Adipocyte (in vitro differentiated cells): ENCODE measurements around the gene HOXA4.

Experiments
- DNase-seq: peaks from one replicate; pipeline ENCODE4 v3.0.0-alpha.2; 2015; ENCODE audit warnings: low read depth
- H3K27me3 ChIP-seq: replicated peaks from 2 replicates; pipeline ENCODE4 v1.7.0; 2013; ENCODE audit warnings: mild to moderate bottlenecking, low read length, moderate library complexity; ENCODE audit not compliant: control insufficient read depth, insufficient read depth
- H3K36me3 ChIP-seq: 2 replicates; pipeline ENCODE4 v1.7.0; 2013; ENCODE audit warnings: low read length, mild to moderate bottlenecking, moderate library complexity; ENCODE audit not compliant: control insufficient read depth, insufficient read depth, severe bottlenecking
- H3K4me1 ChIP-seq: 2 replicates; pipeline ENCODE4 v1.7.0; 2013; ENCODE audit warnings: mild to moderate bottlenecking, low read length, moderate library complexity; ENCODE audit not compliant: control insufficient read depth, insufficient read depth
- H3K4me3 ChIP-seq: 2 replicates; pipeline ENCODE4 v1.7.0; 2013; ENCODE audit warnings: mild to moderate bottlenecking, low read length, moderate library complexity
- H3K9ac ChIP-seq: 2 replicates; pipeline ENCODE4 v1.7.0; 2013; ENCODE audit warnings: mild to moderate bottlenecking, low read length, moderate library complexity
- H3K9me3 ChIP-seq: 2 replicates; pipeline ENCODE4 v1.7.0; 2013; ENCODE audit warnings: mild to moderate bottlenecking, low read length, moderate library complexity; ENCODE audit not compliant: control insufficient read depth

HOXA4 gene

DNA sequence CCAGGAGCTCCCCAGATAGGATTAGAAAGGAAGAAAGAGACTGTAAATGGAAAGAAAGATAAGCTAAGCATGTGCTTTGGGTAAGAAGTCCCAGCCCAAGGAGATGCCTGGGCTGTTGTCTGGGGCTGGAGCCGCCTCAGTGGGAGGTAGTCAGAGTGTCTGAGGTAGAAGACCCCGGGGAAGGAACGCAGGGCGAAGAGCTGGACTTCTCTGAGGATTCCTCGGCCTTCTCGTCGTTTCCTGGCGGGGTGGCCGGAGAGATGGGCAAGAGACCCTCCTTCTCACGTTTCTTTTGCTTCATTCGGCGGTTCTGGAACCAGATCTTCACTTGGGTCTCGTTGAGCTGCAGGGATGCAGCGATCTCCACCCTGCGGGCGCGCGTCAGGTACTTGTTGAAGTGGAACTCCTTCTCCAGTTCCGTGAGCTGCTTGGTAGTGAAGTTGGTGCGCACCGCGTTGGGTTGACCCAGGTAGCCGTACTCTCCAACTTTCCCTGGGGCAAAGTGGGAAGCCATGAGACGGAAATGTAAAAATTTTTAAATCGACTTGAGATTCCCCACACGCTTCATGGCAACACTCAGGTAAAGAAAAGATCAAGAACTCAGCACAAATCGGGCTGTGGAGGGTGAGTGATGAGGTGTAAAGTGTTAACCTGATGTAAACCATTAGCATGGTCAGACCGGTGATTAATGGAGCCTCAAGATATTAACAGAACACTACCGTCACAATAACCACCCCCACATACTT, 36.1 kb downstream of the HOXA4 start:
- H3K9ac ChIP-seq: no peak overlapping the region
- peaks cover 28% of the 10 kb centered on the region for H3K4me1 ChIP-seq

DNA sequence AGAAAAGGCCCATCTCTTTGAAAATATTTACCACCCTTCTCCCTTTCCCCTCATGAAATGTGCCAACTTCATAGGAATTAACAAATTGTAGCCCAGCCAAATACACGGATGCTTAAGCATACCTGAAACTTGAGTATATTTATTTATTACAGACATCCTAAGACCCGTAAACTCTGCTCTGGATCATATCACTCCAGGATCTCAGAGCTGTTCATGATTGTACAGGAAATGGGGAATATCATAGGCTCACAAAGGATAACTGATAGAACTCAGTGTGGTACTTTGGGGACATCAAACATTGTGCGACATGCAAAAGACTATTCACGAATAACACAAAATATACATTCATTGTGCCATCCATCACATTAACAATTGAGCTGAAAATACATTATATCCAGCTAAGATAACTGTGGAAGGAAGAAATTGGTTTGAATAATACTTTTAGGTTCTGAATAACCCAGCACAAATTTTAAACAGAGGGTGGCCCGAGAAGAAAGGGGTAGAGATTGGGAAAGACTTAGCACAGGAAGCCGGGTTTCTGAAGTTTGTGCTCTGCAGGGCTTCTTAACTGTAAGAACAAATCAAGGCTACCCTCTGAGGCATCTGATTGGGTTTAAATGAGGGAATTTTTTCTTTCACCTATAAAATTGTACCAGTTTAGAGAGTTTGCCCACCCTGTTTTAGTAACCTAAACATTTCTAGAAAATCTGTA, 37.2 kb downstream of the HOXA4 start:
- no peak overlapping the region for H3K4me3 ChIP-seq
- peaks cover 20% of the 10 kb centered on the region for H3K4me1 ChIP-seq
- no peaks in the 10 kb centered on the region for H3K36me3 ChIP-seq
- H3K27me3 ChIP-seq: no peaks in the 10 kb centered on the region
- no peak for DNase-seq
- no peak overlapping the region for H3K9ac ChIP-seq
- H3K9me3 ChIP-seq: no peaks in the 10 kb centered on the region

More for the DNA sequence above, 36.1 kb downstream of the HOXA4 start:
- Histone ChIP-seq H3K9me3 (no peaks in the 10 kb centered on the region), H3K4me3 (peak overlapping the region; percentile 94), H3K36me3 (no peaks in the 10 kb centered on the region), H3K27me3 (no peaks in the 10 kb centered on the region)
- no peak for DNase-seq

DNA sequence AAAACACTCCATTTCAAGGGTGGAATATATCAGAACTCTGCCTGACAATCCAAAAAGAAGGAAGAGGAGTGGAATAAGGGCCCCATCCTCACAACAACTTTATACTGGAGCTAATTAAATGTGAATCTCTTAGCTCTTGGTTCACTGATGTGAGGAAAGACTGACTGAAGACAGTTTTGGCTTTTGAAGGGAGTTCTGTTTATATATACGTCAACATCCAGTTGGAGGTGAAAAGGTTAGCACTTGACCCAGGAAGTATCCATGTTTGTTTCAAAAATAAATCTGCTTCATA, 37.8 kb downstream of the HOXA4 start:
- H3K27me3 ChIP-seq: no peaks in the 10 kb centered on the region
- H3K9me3 ChIP-seq: no peaks in the 10 kb centered on the region
- no peak overlapping the region for H3K9ac ChIP-seq
- DNase-seq: no peak
- no peak overlapping the region for H3K4me3 ChIP-seq
- peaks cover 14% of the 10 kb centered on the region for H3K4me1 ChIP-seq
- H3K36me3 ChIP-seq: no peaks in the 10 kb centered on the region

DNA sequence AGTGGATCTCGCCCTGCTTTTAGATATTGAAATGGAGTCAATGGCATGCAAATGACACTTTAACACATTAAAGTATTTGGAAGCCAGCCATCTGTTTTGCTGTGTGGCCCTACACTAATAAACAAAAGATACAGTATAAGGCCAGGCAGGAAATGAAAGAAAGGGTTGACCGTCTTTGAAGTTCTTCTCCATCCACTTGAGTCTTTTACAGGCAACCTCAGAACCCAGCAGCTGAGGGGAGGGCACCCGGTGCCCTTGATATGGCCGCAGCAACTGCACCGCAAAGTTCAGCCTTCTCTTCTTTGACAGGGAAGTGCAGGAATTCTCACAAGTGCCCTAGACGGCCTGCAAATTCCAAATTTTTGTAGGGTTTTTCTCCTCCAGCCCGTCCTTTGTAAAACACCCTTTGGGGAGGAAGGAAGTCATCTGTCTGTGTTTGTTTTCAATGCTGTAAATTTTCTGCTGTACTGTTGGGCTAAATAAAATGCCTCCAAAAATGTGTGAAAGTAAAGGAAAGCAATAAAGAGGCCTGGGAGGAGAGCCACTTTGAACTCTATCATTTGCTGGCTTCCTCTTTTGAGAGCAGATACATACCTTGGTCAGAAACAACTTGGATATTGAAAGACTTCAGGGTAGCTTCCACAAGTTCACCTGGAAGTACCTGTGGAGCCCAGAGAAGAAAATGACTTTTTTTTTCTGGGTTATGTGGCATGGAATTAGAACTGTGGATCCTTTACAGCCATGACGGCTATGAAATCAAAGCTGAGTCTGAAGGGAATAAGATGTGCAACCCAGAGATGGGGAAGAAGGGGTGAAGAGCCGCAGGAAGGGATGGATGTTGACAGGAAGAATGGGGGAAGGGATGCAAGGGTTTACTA, 38.4 kb downstream of the HOXA4 start:
- Histone ChIP-seq H3K9me3 (no peaks in the 10 kb centered on the region), H3K9ac (no peak overlapping the region), H3K36me3 (no peaks in the 10 kb centered on the region), H3K4me1 (peaks cover 9% of the 10 kb centered on the region), H3K4me3 (no peak overlapping the region), H3K27me3 (no peaks in the 10 kb centered on the region)
- no peak for DNase-seq

DNA sequence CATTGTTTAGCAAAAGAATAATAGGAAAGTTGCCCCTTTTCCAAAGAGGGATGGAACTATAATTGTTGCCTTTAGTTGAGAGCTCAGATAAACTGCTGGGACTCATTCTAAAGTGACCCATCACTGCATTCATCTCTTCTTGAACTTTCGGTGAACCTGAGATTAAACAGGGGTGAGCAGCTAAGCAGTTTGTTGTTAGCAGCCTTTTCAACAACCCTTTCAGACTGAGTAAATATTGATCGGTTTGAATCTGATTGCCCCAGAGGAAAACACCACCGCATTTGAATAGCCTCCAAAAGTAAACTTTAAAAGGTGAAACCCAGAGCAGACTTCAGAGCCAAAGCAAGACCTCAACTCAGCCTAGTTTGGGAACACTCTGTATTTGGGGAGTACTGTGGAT, 39.5 kb downstream of the HOXA4 start:
- Histone ChIP-seq H3K27me3 (no peaks in the 10 kb centered on the region), H3K9me3 (no peaks in the 10 kb centered on the region), H3K9ac (no peak overlapping the region), H3K36me3 (no peaks in the 10 kb centered on the region), H3K4me3 (no peak overlapping the region), H3K4me1 (peaks cover 7% of the 10 kb centered on the region)
- DNase-seq: no peak

DNA sequence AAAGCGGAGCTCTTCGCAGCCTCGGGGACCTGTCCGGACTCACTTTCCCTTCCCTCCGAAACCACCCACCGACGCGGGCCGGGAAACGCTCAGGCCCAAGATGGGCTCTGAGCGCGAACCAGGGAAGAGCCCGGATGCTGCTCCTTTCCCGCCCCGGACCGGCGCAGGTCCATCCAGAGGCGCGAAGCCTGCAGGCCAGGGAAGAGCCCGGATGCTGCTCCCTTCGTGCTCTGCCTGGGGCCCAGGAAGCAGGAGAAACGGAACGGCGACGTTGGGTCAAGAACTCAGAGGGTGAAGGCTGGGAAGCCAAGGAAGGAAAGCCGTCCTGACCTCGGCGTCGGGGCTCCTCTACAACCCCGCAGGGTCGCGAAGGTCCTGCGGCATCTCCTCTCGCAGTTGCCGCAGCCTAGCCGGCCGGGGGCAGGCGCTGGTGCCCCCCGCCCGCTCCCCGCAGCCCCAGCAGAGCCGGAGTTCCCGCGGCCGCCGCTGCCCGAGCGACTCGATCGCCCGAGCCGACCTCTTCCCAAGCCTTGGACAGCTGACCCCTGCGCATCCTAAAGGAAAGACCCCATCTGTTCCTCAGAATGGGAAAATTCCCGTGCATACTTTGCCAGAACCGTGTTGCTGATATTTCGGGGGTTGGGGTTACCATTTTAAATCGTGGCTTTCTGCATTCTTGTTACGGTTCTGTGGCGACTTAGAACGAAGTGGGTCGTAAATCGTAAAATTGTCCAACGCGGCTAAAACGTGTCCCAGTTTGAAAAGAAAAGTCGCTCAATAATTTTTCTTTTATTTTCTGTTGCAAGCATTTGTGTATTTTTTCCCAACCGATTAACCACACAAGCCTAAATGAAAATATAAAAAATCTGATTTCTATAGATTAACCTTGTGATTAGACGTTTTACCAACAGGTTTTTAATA, 42.3 kb downstream of the HOXA4 start:
- Histone ChIP-seq H3K4me3 (peak overlapping the region; percentile 29), H3K36me3 (no peaks in the 10 kb centered on the region), H3K9ac (no peak overlapping the region), H3K4me1 (no peaks in the 10 kb centered on the region), H3K27me3 (no peaks in the 10 kb centered on the region), H3K9me3 (no peaks in the 10 kb centered on the region)
- DNase-seq: no peak

DNA sequence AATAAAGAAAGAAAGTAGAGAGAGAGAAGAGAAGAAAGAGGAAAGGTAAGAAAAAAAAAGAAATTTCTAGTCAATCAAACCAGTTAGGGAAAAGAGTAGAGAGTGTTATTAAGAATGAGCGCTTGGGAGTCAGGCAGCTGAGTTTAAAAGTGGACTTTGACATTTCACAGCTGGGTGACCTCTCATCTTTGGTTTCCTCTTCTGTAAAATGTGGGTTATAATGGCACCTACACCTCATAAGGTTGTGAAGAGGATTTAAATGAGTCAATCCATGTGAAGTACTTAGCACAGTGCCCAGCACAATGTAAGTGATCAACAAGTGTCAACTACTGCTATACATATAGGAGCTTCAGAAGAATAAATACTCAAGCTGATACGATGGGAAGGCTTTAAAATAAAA, 46.9 kb downstream of the HOXA4 start:
- no peaks in the 10 kb centered on the region for H3K9me3 ChIP-seq
- no peaks in the 10 kb centered on the region for H3K27me3 ChIP-seq
- no peaks in the 10 kb centered on the region for H3K36me3 ChIP-seq
- H3K4me1 ChIP-seq: no peaks in the 10 kb centered on the region
- no peak overlapping the region for H3K4me3 ChIP-seq
- no peak overlapping the region for H3K9ac ChIP-seq
- no peak for DNase-seq

DNA sequence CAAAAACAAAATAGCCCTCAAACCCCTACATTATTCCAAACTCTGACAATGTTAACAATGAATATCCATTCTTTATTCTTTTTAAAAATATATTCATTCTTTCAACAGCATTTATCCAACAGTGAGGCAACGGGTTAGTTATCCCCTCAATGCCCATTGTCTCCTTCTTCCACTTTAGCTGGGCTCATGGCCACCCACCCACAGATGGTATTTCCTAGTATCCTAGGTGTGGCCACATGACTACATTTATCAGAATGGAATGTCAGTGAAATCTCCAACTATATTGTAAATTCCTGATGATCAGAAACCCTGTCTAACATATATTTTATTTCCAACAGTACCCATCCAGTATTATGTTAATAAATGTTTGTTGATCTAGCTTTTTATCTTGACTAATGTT, 48.4 kb downstream of the HOXA4 start:
- Histone ChIP-seq H3K4me3 (no peak overlapping the region), H3K9ac (no peak overlapping the region), H3K27me3 (no peaks in the 10 kb centered on the region), H3K4me1 (no peaks in the 10 kb centered on the region), H3K36me3 (no peaks in the 10 kb centered on the region), H3K9me3 (no peaks in the 10 kb centered on the region)
- DNase-seq: no peak

DNA sequence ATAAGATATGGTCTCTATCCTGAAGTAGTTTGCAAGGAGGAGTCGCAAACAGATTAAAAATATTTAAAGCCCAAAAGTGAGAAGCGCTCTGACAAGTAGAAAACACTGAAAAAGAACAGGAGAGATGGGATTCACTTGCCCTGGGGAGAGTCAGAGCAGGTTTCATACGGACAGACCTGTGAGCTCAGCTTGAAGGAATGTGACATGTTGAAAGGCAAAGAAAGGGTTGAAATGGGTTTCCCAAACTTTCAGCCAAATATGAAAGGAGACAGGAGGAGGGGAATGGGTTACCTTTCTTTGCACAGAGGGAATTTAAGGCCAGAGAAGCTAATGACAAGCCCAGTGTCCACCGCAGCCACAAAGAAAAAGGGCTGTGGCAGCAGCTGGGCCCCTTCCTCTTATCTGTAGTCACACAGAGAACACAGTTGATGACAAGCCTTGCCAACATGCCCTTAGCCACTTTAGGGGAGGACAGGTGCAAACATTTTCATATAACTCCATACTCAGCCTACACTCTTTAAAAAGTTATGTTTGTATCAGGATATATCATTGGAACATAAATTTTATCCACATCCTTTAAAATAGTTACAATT, 49.6 kb downstream of the HOXA4 start:
- no peaks in the 10 kb centered on the region for H3K27me3 ChIP-seq
- no peak overlapping the region for H3K9ac ChIP-seq
- no peaks in the 10 kb centered on the region for H3K4me1 ChIP-seq
- no peak for DNase-seq
- H3K36me3 ChIP-seq: no peaks in the 10 kb centered on the region
- no peak overlapping the region for H3K4me3 ChIP-seq
- no peaks in the 10 kb centered on the region for H3K9me3 ChIP-seq

DNA sequence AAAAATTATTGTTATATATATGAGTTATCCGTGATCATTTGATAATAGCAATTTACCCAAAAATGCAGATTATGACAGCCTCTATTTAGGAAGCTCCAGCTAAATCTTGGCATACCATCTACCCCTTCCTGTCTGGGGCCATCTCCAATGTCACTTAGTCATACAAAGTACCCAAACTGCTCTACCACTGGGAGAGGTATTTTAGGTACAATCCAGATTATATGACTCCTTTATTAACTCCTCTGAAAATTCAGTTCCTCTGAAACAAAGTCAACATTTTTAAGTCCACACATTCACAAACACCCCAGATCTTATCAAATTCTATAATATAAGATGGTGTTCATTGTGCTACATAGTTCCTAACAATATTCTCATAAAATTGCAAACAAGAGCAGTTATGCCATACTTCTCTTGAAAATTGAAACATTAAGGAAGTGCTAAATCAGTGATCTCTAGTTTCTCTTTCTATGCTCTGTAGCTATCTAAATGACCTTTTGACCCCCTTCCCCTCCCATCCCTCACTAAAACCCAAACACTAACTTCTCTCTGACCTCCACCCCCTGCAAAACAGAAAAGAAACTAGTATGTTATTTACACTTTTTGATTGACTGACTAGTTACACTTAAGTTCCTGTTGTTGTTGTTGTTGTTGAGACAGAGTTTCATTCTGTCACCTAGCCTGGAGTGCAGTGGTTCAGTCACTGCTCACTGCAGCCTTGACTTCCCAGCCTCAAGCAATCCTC, 51.2 kb downstream of the HOXA4 start:
- no peak overlapping the region for H3K4me3 ChIP-seq
- no peak for DNase-seq
- no peaks in the 10 kb centered on the region for H3K27me3 ChIP-seq
- H3K4me1 ChIP-seq: no peaks in the 10 kb centered on the region
- no peaks in the 10 kb centered on the region for H3K36me3 ChIP-seq
- H3K9me3 ChIP-seq: no peaks in the 10 kb centered on the region
- no peak overlapping the region for H3K9ac ChIP-seq
